Transverse colon (tissue), 4 donors: ENCODE data around the gene MRS2.

Experiments
- CTCF ChIP-seq, 5 experiments: fragments of 200-600 bp in 3 of 5; fragments of 450-650 bp in 2 of 5; sonication (generic) in 3 of 5; IDR thresholded peaks; 1 replicate in 2 of 5; 2 replicates in 3 of 5; pipeline ENCODE4 v1.5.1; 2016 to 2017; ENCODE audit warnings: antibody characterized with exemption in 5 of 5, inconsistent platforms in 3 of 5, mild to moderate bottlenecking in 2 of 5, moderate library complexity in 1 of 5
- EP300 ChIP-seq: sonication (generic); formaldehyde crosslinking; IDR thresholded peaks from one replicate; pipeline ENCODE4 v1.6.1; 2017; ENCODE audit warnings: antibody characterized with exemption, low read depth
- POLR2A ChIP-seq: fragments of 450-650 bp; IDR thresholded peaks from one replicate; pipeline ENCODE4 v1.6.1; 2016; ENCODE audit warnings: antibody characterized with exemption, mild to moderate bottlenecking, moderate library complexity
- POLR2AphosphoS5 ChIP-seq, 3 donors: sonication (generic); formaldehyde crosslinking; IDR thresholded peaks; one replicate each; pipeline ENCODE4 v1.6.1; 2016; ENCODE audit warnings: antibody characterized with exemption in 3 of 3

GRCh38 chr6:24381476-24382219 is 21.1 kb upstream of the MRS2 start:
- TF ChIP-seq POLR2AphosphoS5 (IDR thresholded peaks at IDR 0.05): no peak
- TF ChIP-seq CTCF (IDR thresholded peaks at IDR 0.05): no peak
- TF ChIP-seq EP300: no peak
- TF ChIP-seq POLR2A: no peak
